HepG2 (cell line): ENCODE results near the gene HOXB2. TPM values are rescaled to one million over a fixed set of nuclear protein-coding genes. Genes with fewer than 3 reads are reported as not detected.

Experiments
- ATAC-seq: fragments of 200-7000 bp; cut with Tn5 transposase; 3 replicates; pipeline ENCODE4 v1.9.1; 2020; ENCODE audit warnings: mild to moderate bottlenecking, moderate library complexity
- BruUV-seq: library from RNA; stranded (reverse); fragments of 400-500 nt; replicated peaks from 2 replicates; lab custom pipeline; 2021; lab: Mats Ljungman, UMichigan
- CTCF ChIA-PET: fragments of 300-600 bp; formaldehyde crosslinking; extraction: SDS; loops from one replicate; lab custom pipeline; 2021; ENCODE audit warnings: low total read pairs, inconsistent platforms, low intra/inter-chr PET ratio; lab: Yijun Ruan, JAX
- POLR2A ChIA-PET: fragments of 350-600 bp; sonication (Branson Sonifier 250); formaldehyde crosslinking; loops from one replicate; lab custom pipeline; 2020; ENCODE audit warnings: antibody characterized with exemption, inconsistent platforms; lab: Yijun Ruan, JAX
- DNase-seq: peaks from one replicate; pipeline ENCODE4 v3.0.0-alpha.2; 2015; ENCODE audit warnings: low spot score
- FAIRE-seq: peaks from 3 replicates; lab custom pipeline; 2011; peaks lifted over from hg19 to GRCh38; lab: Jason Lieb, UNC
- H2AFZ ChIP-seq: one replicate; pipeline ENCODE4 v1.6.1; 2011; ENCODE audit warnings: low read length, inconsistent platforms
- H3K27ac ChIP-seq: fragments of 300-600 bp; 3 replicates; pipeline ENCODE4 v1.8.0; 2011; ENCODE audit warnings: mixed run types, mild to moderate bottlenecking, mixed read lengths, low read length, inconsistent platforms; ENCODE audit not compliant: insufficient read depth; ENCODE audit errors: extremely low read length
- H3K27me3 ChIP-seq, 2 experiments: fragments of 200-600 bp in 1 of 2; 2 replicates in 1 of 2; 3 replicates in 1 of 2; pipeline versions ENCODE4 v1.6.0 to v1.8.0; 2011; ENCODE audit warnings: low read length in 2 of 2, mild to moderate bottlenecking in 2 of 2, moderate library complexity in 2 of 2, inconsistent platforms in 1 of 2; ENCODE audit not compliant: insufficient read depth in 2 of 2, control insufficient read depth in 1 of 2
- H3K36me3 ChIP-seq, 2 experiments: fragments of 200-600 bp in 1 of 2; replicated peaks in 1 of 2; 2 replicates in 1 of 2; 3 replicates in 1 of 2; pipeline versions ENCODE4 v1.5.1 to v1.8.0; 2011; ENCODE audit warnings: low read length in 2 of 2, inconsistent platforms in 1 of 2; ENCODE audit not compliant: insufficient read depth in 2 of 2, control insufficient read depth in 1 of 2
- H3K4me1 ChIP-seq: 2 replicates; pipeline ENCODE4 v1.5.1; 2012; ENCODE audit warnings: low read length, inconsistent platforms; ENCODE audit not compliant: insufficient read depth
- H3K4me2 ChIP-seq: 2 replicates; pipeline ENCODE4 v1.6.0; 2011; ENCODE audit warnings: low read depth, low read length, inconsistent platforms
- H3K4me3 ChIP-seq, 3 experiments: fragments of 200-600 bp in 1 of 3; sonication (generic), shearing (Covaris generic) in 1 of 3; replicated peaks in 1 of 3; 2 replicates each; pipeline ENCODE4 v1.5.1; 2011 to 2016; ENCODE audit warnings: low read length in 3 of 3, inconsistent platforms in 2 of 3, low read depth in 2 of 3, mild to moderate bottlenecking in 2 of 3, control low read depth in 1 of 3, mixed read lengths in 1 of 3; ENCODE audit not compliant: insufficient read depth in 1 of 3
- H3K79me2 ChIP-seq: one replicate; pipeline ENCODE4 v1.6.1; 2011; ENCODE audit warnings: low read length, inconsistent platforms; ENCODE audit not compliant: insufficient read depth
- H3K9ac ChIP-seq: 2 replicates; pipeline ENCODE4 v1.6.0; 2011; ENCODE audit warnings: mild to moderate bottlenecking, low read depth, low read length, inconsistent platforms; ENCODE audit not compliant: insufficient read depth
- H3K9me3 ChIP-seq: 2 replicates; pipeline ENCODE4 v1.5.1; 2012; ENCODE audit warnings: mild to moderate bottlenecking, low read length
- H4K20me1 ChIP-seq: 2 replicates; pipeline ENCODE4 v1.6.0; 2011; ENCODE audit warnings: inconsistent platforms, mild to moderate bottlenecking, low read length, moderate library complexity; ENCODE audit not compliant: insufficient read depth
- EEA1 ChIP-seq: sonication (generic); formaldehyde crosslinking; IDR thresholded peaks from 2 replicates; pipeline ENCODE4 v1.5.1; 2020; ENCODE audit warnings: mild to moderate bottlenecking, missing genetic modification reagents, borderline replicate concordance
- FOXO1 ChIP-seq: sonication (generic); formaldehyde crosslinking; IDR thresholded peaks from 2 replicates; pipeline ENCODE4 v1.4.0; 2020; ENCODE audit warnings: missing genetic modification reagents
- FOXO4 ChIP-seq: sonication (generic); formaldehyde crosslinking; conservative IDR thresholded peaks from 2 replicates; pipeline ENCODE4 v1.8.1; 2023; ENCODE audit warnings: missing genetic modification reagents
- KDM3A ChIP-seq: IDR thresholded peaks from 2 replicates; pipeline ENCODE4 v1.6.1; 2018; ENCODE audit warnings: low read depth, missing compliant biosample characterization
- MEF2D ChIP-seq: sonication (generic); formaldehyde crosslinking; IDR thresholded peaks from 2 replicates; pipeline ENCODE4 v1.5.1; 2020; ENCODE audit warnings: mild to moderate bottlenecking, missing genetic modification reagents
- NR3C1 ChIP-seq: sonication (generic); formaldehyde crosslinking; IDR thresholded peaks from 2 replicates; pipeline ENCODE4 v1.4.0; 2020; ENCODE audit warnings: missing genetic modification reagents
- SATB2 ChIP-seq: sonication (generic); formaldehyde crosslinking; IDR thresholded peaks from 2 replicates; pipeline ENCODE4 v1.5.0; 2020; ENCODE audit warnings: missing genetic modification reagents
- THAP9 ChIP-seq: sonication (generic); formaldehyde crosslinking; IDR thresholded peaks from 2 replicates; pipeline ENCODE4; 2020; ENCODE audit warnings: missing genetic modification reagents, mild to moderate bottlenecking, borderline replicate concordance
- ZNF253 ChIP-seq: sonication (generic); formaldehyde crosslinking; IDR thresholded peaks from 2 replicates; pipeline ENCODE4 v1.8.0; 2022; ENCODE audit warnings: mild to moderate bottlenecking, missing genetic modification reagents, borderline replicate concordance
- ZNF335 ChIP-seq: sonication (generic); formaldehyde crosslinking; IDR thresholded peaks from 2 replicates; pipeline ENCODE4 v1.4.0; 2020; ENCODE audit warnings: missing genetic modification reagents
- ZNF558 ChIP-seq: sonication (generic); formaldehyde crosslinking; IDR thresholded peaks from 2 replicates; pipeline ENCODE4 v1.9.0; 2022; ENCODE audit warnings: mild to moderate bottlenecking, missing genetic modification reagents, borderline replicate concordance
- ZNF772 ChIP-seq: sonication (generic); formaldehyde crosslinking; IDR thresholded peaks from 2 replicates; pipeline ENCODE4 v1.5.0; 2020; ENCODE audit warnings: mild to moderate bottlenecking, missing genetic modification reagents
- WGBS: methylation state at CpG from one replicate; pipeline ENCODE4 v1.1.6; 2017; ENCODE audit warnings: low lambda C conversion rate; 5-methylcytosine and 5-hydroxymethylcytosine counted together
- in situ Hi-C: cut with HindIII; loops from 2 replicates; pipeline ENCODE4 v1.10.0; 2017; ENCODE audit warnings: low pct_unique_long_range_greater_than_20kb; ENCODE audit not compliant: extremely low pct_ligation_motif_present
- intact Hi-C: fragments of 100-400 bp; cut with micrococcal nuclease; formaldehyde crosslinking; loops from one replicate; pipeline ENCODE4 v1.10.0; 2022; ENCODE audit not compliant: unreplicated experiment
- polyA plus RNA-seq, 8 experiments: library from polyadenylated mRNA; depleted of rRNA in 3 of 8; stranded (reverse) in 7 of 8; unstranded in 1 of 8; fragments of >200 nt; fragmentation: Illumina TruSeq in 4 of 8; extraction: Trizol in 4 of 8; gene quantifications; 2 replicates each; pipeline versions ENCODE4 v1.2.1 to v1.2.3, GENCODE V29; 2011 to 2016; ENCODE audit warnings: low read depth in 4 of 8, missing spikeins in 1 of 8, mixed read lengths in 1 of 8; ENCODE audit not compliant: insufficient read depth in 1 of 8
- total RNA-seq, 5 experiments: library from RNA; depleted of rRNA; stranded (reverse); fragments of >200 nt; fragmentation: Illumina TruSeq; extraction: Trizol; gene quantifications; 2 replicates each; pipeline ENCODE4 v1.2.3, GENCODE V29; 2016; ENCODE audit warnings: low read depth in 1 of 5
- TF ChIP-seq, protein P1 (sequence below): sonication (generic); formaldehyde crosslinking; IDR thresholded peaks from 2 replicates; pipeline ENCODE4 v1.8.1; 2023; ENCODE audit warnings: missing genetic modification reagents, mild to moderate bottlenecking, borderline replicate concordance
- TF ChIP-seq, protein P2 (sequence below): sonication (generic); formaldehyde crosslinking; IDR thresholded peaks from 2 replicates; pipeline ENCODE4 v1.5.0; 2020; ENCODE audit warnings: missing genetic modification reagents
- TF ChIP-seq, protein P3 (sequence below): IDR thresholded peaks from 2 replicates; pipeline ENCODE4 v1.4.0; 2020; ENCODE audit warnings: mild to moderate bottlenecking, missing genetic modification reagents

Gene HOXB2
- total and polyA plus RNA-seq, 2 of the 13 experiments (the other 11 are each of a cell fraction or from before 2014, with no cell fraction given) = not detected

- POLR2A ChIA-PET = no interaction called here
- BruUV-seq = no TSS peak
- Histone ChIP-seq H3K4me3 (no peak overlapping the region), H3K4me1 (no peaks in the 10 kb centered on the region), H3K27me3 (peaks cover 11 to 95% of the 10 kb centered on the region in 2 experiments), H3K4me2 (no peak overlapping the region), H3K27ac (no peak overlapping the region), H3K9ac (no peak overlapping the region), H2AFZ (no peak overlapping the region), H3K79me2 (no peaks in the 10 kb centered on the region), H3K36me3 (no peaks in the 10 kb centered on the region), H4K20me1 (no peaks in the 10 kb centered on the region; the same call in 1 of the 2 replicates), H3K9me3 (no peaks in the 10 kb centered on the region)
- no peak for ATAC-seq
- in situ Hi-C loops = no loop called here
- DNase-seq = no peak
- FAIRE-seq = no peak
- intact Hi-C loops = no loop called here
- CTCF ChIA-PET = no interaction called here
- WGBS = 8% methylated on average over 10 of the region's 10 CpGs
- TF ChIP-seq FOXO4 (CRISPR knock-in tag) = no peak
- TF ChIP-seq MEF2D (CRISPR knock-in tag) = no peak
- no peak for TF ChIP-seq SATB2 (CRISPR knock-in tag)
- TF ChIP-seq NR3C1 = no peak
- TF ChIP-seq ZNF772 (CRISPR knock-in tag) = no peak
- TF ChIP-seq, protein P1, sequence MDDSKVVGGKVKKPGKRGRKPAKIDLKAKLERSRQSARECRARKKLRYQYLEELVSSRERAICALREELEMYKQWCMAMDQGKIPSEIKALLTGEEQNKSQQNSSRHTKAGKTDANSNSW (CRISPR knock-in tag) = no peak
- no peak for TF ChIP-seq THAP9 (CRISPR knock-in tag)
- TF ChIP-seq ZNF558 (CRISPR knock-in tag) = no peak
- no peak for TF ChIP-seq EEA1 (CRISPR knock-in tag)
- TF ChIP-seq, protein P2, sequence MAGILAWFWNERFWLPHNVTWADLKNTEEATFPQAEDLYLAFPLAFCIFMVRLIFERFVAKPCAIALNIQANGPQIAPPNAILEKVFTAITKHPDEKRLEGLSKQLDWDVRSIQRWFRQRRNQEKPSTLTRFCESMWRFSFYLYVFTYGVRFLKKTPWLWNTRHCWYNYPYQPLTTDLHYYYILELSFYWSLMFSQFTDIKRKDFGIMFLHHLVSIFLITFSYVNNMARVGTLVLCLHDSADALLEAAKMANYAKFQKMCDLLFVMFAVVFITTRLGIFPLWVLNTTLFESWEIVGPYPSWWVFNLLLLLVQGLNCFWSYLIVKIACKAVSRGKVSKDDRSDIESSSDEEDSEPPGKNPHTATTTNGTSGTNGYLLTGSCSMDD (CRISPR knock-in tag) = no peak
- no peak for TF ChIP-seq ZNF253 (CRISPR knock-in tag)
- TF ChIP-seq, protein P3, sequence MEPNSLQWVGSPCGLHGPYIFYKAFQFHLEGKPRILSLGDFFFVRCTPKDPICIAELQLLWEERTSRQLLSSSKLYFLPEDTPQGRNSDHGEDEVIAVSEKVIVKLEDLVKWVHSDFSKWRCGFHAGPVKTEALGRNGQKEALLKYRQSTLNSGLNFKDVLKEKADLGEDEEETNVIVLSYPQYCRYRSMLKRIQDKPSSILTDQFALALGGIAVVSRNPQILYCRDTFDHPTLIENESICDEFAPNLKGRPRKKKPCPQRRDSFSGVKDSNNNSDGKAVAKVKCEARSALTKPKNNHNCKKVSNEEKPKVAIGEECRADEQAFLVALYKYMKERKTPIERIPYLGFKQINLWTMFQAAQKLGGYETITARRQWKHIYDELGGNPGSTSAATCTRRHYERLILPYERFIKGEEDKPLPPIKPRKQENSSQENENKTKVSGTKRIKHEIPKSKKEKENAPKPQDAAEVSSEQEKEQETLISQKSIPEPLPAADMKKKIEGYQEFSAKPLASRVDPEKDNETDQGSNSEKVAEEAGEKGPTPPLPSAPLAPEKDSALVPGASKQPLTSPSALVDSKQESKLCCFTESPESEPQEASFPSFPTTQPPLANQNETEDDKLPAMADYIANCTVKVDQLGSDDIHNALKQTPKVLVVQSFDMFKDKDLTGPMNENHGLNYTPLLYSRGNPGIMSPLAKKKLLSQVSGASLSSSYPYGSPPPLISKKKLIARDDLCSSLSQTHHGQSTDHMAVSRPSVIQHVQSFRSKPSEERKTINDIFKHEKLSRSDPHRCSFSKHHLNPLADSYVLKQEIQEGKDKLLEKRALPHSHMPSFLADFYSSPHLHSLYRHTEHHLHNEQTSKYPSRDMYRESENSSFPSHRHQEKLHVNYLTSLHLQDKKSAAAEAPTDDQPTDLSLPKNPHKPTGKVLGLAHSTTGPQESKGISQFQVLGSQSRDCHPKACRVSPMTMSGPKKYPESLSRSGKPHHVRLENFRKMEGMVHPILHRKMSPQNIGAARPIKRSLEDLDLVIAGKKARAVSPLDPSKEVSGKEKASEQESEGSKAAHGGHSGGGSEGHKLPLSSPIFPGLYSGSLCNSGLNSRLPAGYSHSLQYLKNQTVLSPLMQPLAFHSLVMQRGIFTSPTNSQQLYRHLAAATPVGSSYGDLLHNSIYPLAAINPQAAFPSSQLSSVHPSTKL = no peak
- no peak for TF ChIP-seq ZNF335
- no peak for TF ChIP-seq KDM3A (CRISPR knock-in tag)
- no peak for TF ChIP-seq FOXO1 (CRISPR knock-in tag)
Observed at GRCh38 chr17:48546137-48546923, 1.4 kb upstream of the HOXB2 start.
